Naive thymus-derived CD8-positive, alpha-beta T cell (primary cell): ENCODE measurements around the gene SUGCT. TPM values are rescaled to one million over a fixed set of nuclear protein-coding genes. Genes with fewer than 3 reads are reported as not detected.

Experiments used
- ATAC-seq, 2 donors: fragments of 150-1000 bp; cut with Tn5 transposase in 1 of 2; sonication (Bioruptor Pico), chemical (Tn5 transposase) in 1 of 2; 1 replicate in 1 of 2; 2 replicates in 1 of 2; pipeline ENCODE4 v1.10.0; 2021; ENCODE audit warnings: mild to moderate bottlenecking in 2 of 2, moderate library complexity in 2 of 2
- POLR2A ChIA-PET: fragments of 350-600 bp; sonication (Branson Sonifier 250); formaldehyde crosslinking; loops from one replicate; lab custom pipeline; 2021; ENCODE audit warnings: antibody characterized with exemption; lab: Charles Lee
- DNase-seq, 10 donors: peaks; one replicate each; pipeline versions ENCODE4 v3.0.0 to v3.0.0-alpha.2; 2020 to 2022
- H3K27ac Mint-ChIP-seq, 10 donors: one replicate each; pipeline ENCODE4 v1.8.0; 2020 to 2022; ENCODE audit warnings: mild to moderate bottlenecking in 10 of 10, mixed read lengths in 10 of 10, moderate library complexity in 4 of 10, inconsistent platforms in 1 of 10
- H3K27me3 Mint-ChIP-seq, 5 donors: one replicate each; pipeline ENCODE4 v1.8.0; 2021 to 2022; ENCODE audit warnings: mixed read lengths in 5 of 5
- H3K36me3 Mint-ChIP-seq, 3 donors: one replicate each; pipeline ENCODE4 v1.8.0; 2020 to 2022; ENCODE audit warnings: mixed read lengths in 3 of 3, mild to moderate bottlenecking in 2 of 3, inconsistent platforms in 1 of 3
- H3K4me1 Mint-ChIP-seq, 4 donors: one replicate each; pipeline ENCODE4 v1.8.0; 2021 to 2022; ENCODE audit warnings: mixed read lengths in 4 of 4
- H3K4me3 Mint-ChIP-seq, 10 donors: one replicate each; pipeline ENCODE4 v1.8.0; 2020 to 2022; ENCODE audit warnings: mild to moderate bottlenecking in 10 of 10, mixed read lengths in 10 of 10, moderate library complexity in 6 of 10, inconsistent platforms in 1 of 10
- H3K9me3 Mint-ChIP-seq, 9 donors: one replicate each; pipeline ENCODE4 v1.8.0; 2020 to 2022; ENCODE audit warnings: mixed read lengths in 9 of 9, mild to moderate bottlenecking in 3 of 9, inconsistent platforms in 1 of 9, moderate library complexity in 1 of 9
- polyA plus RNA-seq, 3 donors: library from polyadenylated mRNA; unstranded; fragments of 300-500 nt; fragmentation: Illumina TruSeq; gene quantifications; one replicate each; pipeline ENCODE4 v1.2.3, GENCODE V29; 2021
- total RNA-seq, 8 experiments: library from RNA in 2 of 8; stranded (reverse) in 2 of 8; gene quantifications; one replicate each; pipeline ENCODE4 v1.2.3 and lab custom pipeline; 2021 to 2026

SUGCT gene
- total and polyA plus RNA-seq, 5 experiments from 2014 or later = 1.3 to 3.6 (median 2.1) TPM

- POLR2A ChIA-PET = no interaction called here
- H3K27ac Mint-ChIP-seq = no peak overlapping the region
- ATAC-seq = no peak
- peaks cover 0 to 5% (median 0%) of the 10 kb centered on the region in 4 donors for H3K4me1 Mint-ChIP-seq
- H3K36me3 Mint-ChIP-seq = no peaks in the 10 kb centered on the region
- no peak overlapping the region for H3K4me3 Mint-ChIP-seq
- DNase-seq = no peak
- H3K27me3 Mint-ChIP-seq = no peaks in the 10 kb centered on the region
- H3K9me3 Mint-ChIP-seq = peaks cover 0 to 7% (median 0%) of the 10 kb centered on the region in 9 donors
Observed at GRCh38 chr7:40804477-40805215, 669.8 kb downstream of the SUGCT start.

DNA sequence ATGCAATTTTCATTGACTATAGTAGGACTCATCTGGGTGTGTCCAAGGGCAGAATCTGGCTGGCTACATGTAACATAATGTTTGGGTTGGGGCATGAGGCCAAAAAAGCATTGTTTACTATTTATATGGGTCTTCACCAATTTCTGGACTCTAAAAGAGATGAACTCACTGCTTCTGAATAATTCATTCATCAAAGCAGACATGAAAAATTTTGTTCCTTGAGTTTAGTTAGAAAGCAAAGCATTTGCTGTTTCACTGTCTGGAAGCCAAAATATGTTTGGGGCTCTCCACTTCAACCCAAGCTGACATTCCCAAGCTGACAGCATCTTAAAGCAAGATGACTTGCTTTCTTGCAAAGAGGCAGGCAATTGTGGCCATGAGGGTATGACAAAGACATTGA lies 670.6 kb downstream of the SUGCT start:
- H3K36me3 Mint-ChIP-seq = peaks cover 0 to 2% (median 0%) of the 10 kb centered on the region in 3 donors

DNA sequence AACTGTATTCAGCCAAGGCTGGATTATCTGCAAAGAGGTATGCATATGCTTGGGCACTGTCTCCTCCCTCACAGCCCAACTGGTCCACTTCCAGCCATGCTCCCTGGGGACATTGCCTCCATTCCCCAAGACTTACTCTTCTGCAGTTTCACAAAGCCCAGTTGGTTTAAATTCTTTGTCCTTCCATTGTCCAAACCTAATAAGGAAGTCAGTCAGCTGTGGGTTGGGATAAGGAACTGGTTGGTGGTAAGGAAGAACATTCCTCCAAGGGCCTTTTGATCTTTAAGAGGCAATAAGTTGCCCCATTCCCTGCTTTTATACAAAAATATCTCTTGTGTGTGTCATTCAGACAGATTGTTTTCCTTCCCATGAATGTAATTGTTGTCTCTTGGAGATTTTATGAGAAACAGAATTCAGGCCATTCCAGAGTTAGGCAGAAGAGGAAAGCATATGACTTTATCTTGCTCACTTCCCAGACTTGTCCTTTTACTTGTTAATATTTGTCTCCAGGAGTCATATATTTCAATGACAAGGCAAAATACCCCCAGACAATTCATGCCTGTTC lies 673.7 kb downstream of the SUGCT start:
- DNase-seq = no peak
- no peak overlapping the region for H3K27ac Mint-ChIP-seq
- ATAC-seq = no peak
- H3K9me3 Mint-ChIP-seq = peaks cover 5 to 30% (median 18%) of the 10 kb centered on the region in 9 donors
- POLR2A ChIA-PET = no interaction called here
- H3K27me3 Mint-ChIP-seq = peaks cover 0 to 1% (median 0%) of the 10 kb centered on the region in 5 donors
- no peak overlapping the region for H3K4me3 Mint-ChIP-seq
- H3K4me1 Mint-ChIP-seq = peaks cover 0 to 24% (median 0%) of the 10 kb centered on the region in 4 donors
- H3K36me3 Mint-ChIP-seq = peaks cover 0 to 19% (median 0%) of the 10 kb centered on the region in 3 donors

More for the DNA sequence above, 670.6 kb downstream of the SUGCT start:
- no peak for DNase-seq
- H3K27ac Mint-ChIP-seq = no peak overlapping the region
- ATAC-seq = no peak
- POLR2A ChIA-PET = no interaction called here
- H3K4me3 Mint-ChIP-seq = no peak overlapping the region
- peaks cover 0 to 1% (median 0%) of the 10 kb centered on the region in 5 donors for H3K27me3 Mint-ChIP-seq
- peaks cover 0 to 7% (median under 1%) of the 10 kb centered on the region in 9 donors for H3K9me3 Mint-ChIP-seq
- H3K4me1 Mint-ChIP-seq = peaks cover 0 to 12% (median 0%) of the 10 kb centered on the region in 4 donors

DNA sequence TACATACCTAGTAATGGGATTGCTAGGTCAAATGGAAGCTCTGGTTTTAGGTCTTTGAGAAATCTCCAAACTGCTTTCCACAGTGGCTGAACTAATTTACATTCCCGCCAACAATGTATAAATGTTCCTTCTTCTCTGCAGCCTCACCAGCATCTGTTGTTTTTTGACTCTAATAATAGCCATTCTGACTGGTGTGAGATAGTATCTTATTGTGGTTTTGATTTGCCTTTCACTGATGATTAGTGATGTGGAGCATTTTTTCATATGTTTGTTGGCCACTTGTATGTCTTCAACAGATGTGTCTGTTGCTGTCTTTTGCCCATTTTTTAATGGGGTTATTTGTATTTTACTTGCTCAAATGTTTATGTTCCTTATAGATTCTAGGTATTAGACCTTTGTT lies 675.5 kb downstream of the SUGCT start:
- ATAC-seq = no peak
- peaks cover 5 to 32% (median 21%) of the 10 kb centered on the region in 9 donors for H3K9me3 Mint-ChIP-seq

GRCh38 chr7:40811666-40812065 lies 676.9 kb downstream of the SUGCT start:
- ATAC-seq = no peak
- H3K9me3 Mint-ChIP-seq = peaks cover 9 to 32% (median 21%) of the 10 kb centered on the region in 9 donors
- peaks cover 0 to 24% (median 0%) of the 10 kb centered on the region in 4 donors for H3K4me1 Mint-ChIP-seq
- peaks cover 0 to 19% (median 0%) of the 10 kb centered on the region in 3 donors for H3K36me3 Mint-ChIP-seq
- POLR2A ChIA-PET = no interaction called here
- H3K27ac Mint-ChIP-seq = no peak overlapping the region
- DNase-seq = no peak
- peaks cover 0 to 1% (median 0%) of the 10 kb centered on the region in 5 donors for H3K27me3 Mint-ChIP-seq
- H3K4me3 Mint-ChIP-seq = no peak overlapping the region

More for the DNA sequence above, 675.5 kb downstream of the SUGCT start:
- peaks cover 0 to 19% (median 0%) of the 10 kb centered on the region in 3 donors for H3K36me3 Mint-ChIP-seq
- H3K27ac Mint-ChIP-seq = no peak overlapping the region
- no peak overlapping the region for H3K4me3 Mint-ChIP-seq
- peaks cover 0 to 24% (median 0%) of the 10 kb centered on the region in 4 donors for H3K4me1 Mint-ChIP-seq
- peaks cover 0 to 1% (median 0%) of the 10 kb centered on the region in 5 donors for H3K27me3 Mint-ChIP-seq
- no peak for DNase-seq
- POLR2A ChIA-PET = no interaction called here

DNA sequence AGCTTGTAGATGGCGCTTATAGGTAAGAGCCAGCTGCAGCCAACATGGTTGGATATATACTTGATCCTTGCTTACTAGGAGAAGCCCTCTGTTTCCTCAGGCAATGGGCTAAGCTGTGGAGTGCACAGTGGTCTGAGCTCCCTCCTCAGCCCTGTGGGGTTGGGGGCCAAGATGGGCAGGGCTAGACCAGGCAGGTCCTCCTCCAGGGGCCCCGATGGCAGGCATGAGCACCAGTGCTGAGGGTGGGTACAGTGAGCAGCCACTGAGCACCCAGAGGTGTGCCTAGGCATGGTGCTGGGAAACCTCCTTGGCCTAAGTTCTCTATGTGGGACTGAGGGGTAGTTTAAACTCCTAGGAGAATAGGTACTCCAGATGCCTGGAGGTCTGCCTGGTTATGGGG lies 680.2 kb downstream of the SUGCT start:
- H3K4me1 Mint-ChIP-seq = peaks cover 0 to 15% (median 0%) of the 10 kb centered on the region in 4 donors
- ATAC-seq = no peak

DNA sequence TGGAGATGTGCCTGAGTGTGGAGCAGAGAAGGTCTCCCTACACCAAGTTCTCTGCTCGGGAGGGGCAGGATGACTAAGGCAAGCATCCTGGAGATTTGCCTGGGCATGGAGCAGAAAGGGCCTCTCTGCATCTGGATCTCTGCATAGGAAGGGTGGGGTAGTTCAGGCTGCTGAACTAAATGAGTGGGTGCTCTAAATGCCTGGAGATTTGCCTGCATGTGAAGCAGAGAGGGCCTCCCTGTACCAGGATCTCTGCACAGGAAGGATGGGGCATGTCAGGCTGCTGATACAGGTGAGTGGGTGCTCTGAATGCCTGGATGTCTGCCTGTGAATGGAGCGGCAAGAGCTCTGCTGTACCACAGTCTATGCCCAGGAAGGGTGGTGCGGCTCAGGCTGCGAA lies 680.7 kb downstream of the SUGCT start:
- Mint-ChIP-seq H3K4me3 (no peak overlapping the region), H3K9me3 (peaks cover 13 to 40% (median 28%) of the 10 kb centered on the region in 9 donors), H3K36me3 (peaks cover 0 to 20% (median 0%) of the 10 kb centered on the region in 3 donors), H3K27ac (no peak overlapping the region), H3K4me1 (peaks cover 0 to 11% (median 0%) of the 10 kb centered on the region in 4 donors), H3K27me3 (no peaks in the 10 kb centered on the region)
- no peak for DNase-seq
- ATAC-seq = no peak
- POLR2A ChIA-PET = no interaction called here

More for the DNA sequence above, 680.2 kb downstream of the SUGCT start:
- no peak for DNase-seq
- no peak overlapping the region for H3K27ac Mint-ChIP-seq
- POLR2A ChIA-PET = no interaction called here
- H3K4me3 Mint-ChIP-seq = no peak overlapping the region
- peaks cover 14 to 40% (median 29%) of the 10 kb centered on the region in 9 donors for H3K9me3 Mint-ChIP-seq
- peaks cover 0 to 24% (median 0%) of the 10 kb centered on the region in 3 donors for H3K36me3 Mint-ChIP-seq
- H3K27me3 Mint-ChIP-seq = peaks cover 0 to 1% (median 0%) of the 10 kb centered on the region in 5 donors

DNA sequence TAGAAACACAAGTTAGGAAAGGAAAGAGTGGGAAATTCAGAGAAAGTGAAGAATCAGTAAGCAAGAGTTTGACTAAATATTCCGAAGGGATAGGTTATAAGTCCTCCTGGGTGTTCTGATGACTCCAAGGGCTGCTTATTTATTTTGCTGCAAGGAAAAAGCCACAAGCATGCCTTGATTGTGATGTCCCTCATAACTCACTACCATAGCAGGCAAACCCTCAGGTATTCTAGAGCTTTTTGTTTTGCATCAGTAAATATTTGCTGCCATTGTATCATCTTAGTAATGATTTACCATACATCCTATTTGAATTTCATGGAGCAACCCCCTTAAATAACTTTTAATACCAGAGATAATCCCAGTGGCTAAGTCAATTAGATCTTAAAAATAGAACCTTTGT lies 688.1 kb downstream of the SUGCT start:
- H3K4me3 Mint-ChIP-seq = no peak overlapping the region
- POLR2A ChIA-PET = no interaction called here
- DNase-seq (no peak), ATAC-seq (no peak)
- peaks cover 0 to 10% (median 0%) of the 10 kb centered on the region in 5 donors for H3K27me3 Mint-ChIP-seq
- H3K27ac Mint-ChIP-seq = no peak overlapping the region
- H3K36me3 Mint-ChIP-seq = peaks cover 0 to 9% (median 0%) of the 10 kb centered on the region in 3 donors
- no peaks in the 10 kb centered on the region for H3K4me1 Mint-ChIP-seq
- H3K9me3 Mint-ChIP-seq = peaks cover 0 to 13% (median 10%) of the 10 kb centered on the region in 9 donors

DNA sequence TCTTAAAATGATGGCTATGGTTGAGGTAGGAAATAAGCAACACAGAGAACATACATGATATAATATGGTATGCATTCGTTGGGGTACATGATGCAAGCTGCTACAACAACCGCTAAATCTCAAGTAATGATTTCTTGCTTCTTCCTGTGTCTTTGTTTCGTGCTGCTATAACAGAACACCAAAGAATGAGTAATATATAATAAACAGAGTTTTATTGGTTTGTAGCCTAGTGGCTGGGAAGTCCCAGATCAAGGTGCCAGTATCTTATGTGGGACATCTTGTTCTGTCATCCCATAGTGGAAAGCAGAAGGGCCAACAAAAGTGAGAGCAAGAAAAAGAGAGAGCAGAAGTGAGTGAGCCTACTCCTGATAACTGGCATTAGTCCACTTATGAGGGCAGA lies 689.7 kb downstream of the SUGCT start:
- Mint-ChIP-seq H3K4me1 (no peaks in the 10 kb centered on the region), H3K27ac (no peak overlapping the region), H3K36me3 (peaks cover 0 to 4% (median 0%) of the 10 kb centered on the region in 3 donors), H3K27me3 (peaks cover 0 to 10% (median 0%) of the 10 kb centered on the region in 5 donors), H3K4me3 (no peak overlapping the region), H3K9me3 (peaks cover 0 to 12% (median 6%) of the 10 kb centered on the region in 9 donors)
- ATAC-seq (no peak), DNase-seq (no peak)
- POLR2A ChIA-PET = no interaction called here

GRCh38 chr7:40826411-40827221 lies 691.8 kb downstream of the SUGCT start:
- ATAC-seq (no peak), DNase-seq (no peak)
- peaks cover 0 to 2% (median 0%) of the 10 kb centered on the region in 3 donors for H3K36me3 Mint-ChIP-seq
- H3K9me3 Mint-ChIP-seq = peaks cover 0 to 10% (median 3%) of the 10 kb centered on the region in 9 donors
- no peaks in the 10 kb centered on the region for H3K4me1 Mint-ChIP-seq
- no peak overlapping the region for H3K4me3 Mint-ChIP-seq
- peaks cover 0 to 9% (median 0%) of the 10 kb centered on the region in 5 donors for H3K27me3 Mint-ChIP-seq
- POLR2A ChIA-PET = no interaction called here
- no peak overlapping the region for H3K27ac Mint-ChIP-seq

DNA sequence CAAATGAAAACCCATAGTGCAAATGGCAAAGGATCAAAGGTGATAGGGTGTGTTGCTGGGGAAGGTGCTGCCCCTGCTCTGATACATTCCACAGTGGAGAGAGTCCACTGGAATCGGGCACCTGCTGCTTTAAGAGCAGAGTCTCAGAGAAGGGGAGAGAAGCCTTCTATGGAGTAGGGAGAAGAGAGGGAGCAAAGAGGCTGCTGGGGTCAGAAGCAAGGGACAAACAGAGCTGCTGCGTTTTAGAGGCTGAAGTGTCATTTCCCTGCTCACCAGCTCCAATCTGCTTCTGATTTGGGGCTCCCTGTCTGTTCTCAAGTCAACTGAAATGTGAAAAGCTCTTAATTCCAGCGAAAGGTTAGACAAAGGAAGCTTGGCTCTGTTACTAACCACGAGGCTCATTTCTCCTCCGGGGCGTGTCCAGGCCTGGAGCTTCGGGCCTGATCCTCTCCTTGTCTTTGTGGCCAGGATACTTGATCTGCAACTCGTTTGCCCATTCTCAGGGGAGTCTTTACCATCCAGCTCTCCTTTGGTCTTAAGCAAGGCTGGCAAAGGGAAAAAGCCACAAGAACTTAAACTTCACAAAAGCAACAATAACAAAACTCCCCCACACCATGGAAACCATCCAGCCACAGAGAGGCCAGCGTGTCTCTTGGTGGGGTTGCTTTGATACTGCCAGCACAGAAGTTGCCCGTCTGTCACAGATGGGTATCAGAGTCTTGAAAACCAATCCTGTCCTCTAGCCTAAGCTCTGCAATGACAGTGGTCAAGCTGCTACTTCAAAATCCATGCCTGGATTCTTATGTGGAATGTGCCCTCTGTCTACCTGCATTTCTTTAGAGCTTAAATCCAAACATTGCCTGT lies 692.6 kb downstream of the SUGCT start:
- Mint-ChIP-seq H3K27ac (no peak overlapping the region), H3K9me3 (peaks cover 0 to 8% (median 0%) of the 10 kb centered on the region in 9 donors), H3K27me3 (peaks cover 0 to 2% (median 0%) of the 10 kb centered on the region in 5 donors), H3K4me3 (no peak overlapping the region), H3K36me3 (no peaks in the 10 kb centered on the region), H3K4me1 (no peaks in the 10 kb centered on the region)
- POLR2A ChIA-PET = no interaction called here
- DNase-seq = no peak
- no peak for ATAC-seq
